HepG2 (cell line): ENCODE results near the gene MCOLN1. TPM values are rescaled to one million over a fixed set of nuclear protein-coding genes. Genes with fewer than 3 reads are reported as not detected.

Experiments used
- FUBP1 ChIP-seq: sonication (generic); formaldehyde crosslinking; IDR thresholded peaks from 2 replicates; pipeline ENCODE4 v1.5.1; 2020; ENCODE audit warnings: missing genetic modification reagents, mild to moderate bottlenecking, borderline replicate concordance
- GMEB1 ChIP-seq: sonication (generic); formaldehyde crosslinking; IDR thresholded peaks from 2 replicates; pipeline ENCODE4 v1.5.1; 2020; ENCODE audit warnings: missing genetic modification reagents, mild to moderate bottlenecking, borderline replicate concordance
- HOMEZ ChIP-seq: IDR thresholded peaks from 2 replicates; pipeline ENCODE4 v1.6.1; 2016; ENCODE audit warnings: low read depth
- KDM3A ChIP-seq: IDR thresholded peaks from 2 replicates; pipeline ENCODE4 v1.6.1; 2018; ENCODE audit warnings: low read depth, missing compliant biosample characterization
- MBD4 ChIP-seq: IDR thresholded peaks from 2 replicates; pipeline ENCODE4 v1.6.1; 2012; ENCODE audit warnings: low read length, inconsistent platforms, borderline replicate concordance
- MXD4 ChIP-seq: IDR thresholded peaks from 2 replicates; pipeline ENCODE4 v1.6.1; 2016; ENCODE audit warnings: mild to moderate bottlenecking, missing biosample characterization, missing genetic modification reagents
- MXI1 ChIP-seq: IDR thresholded peaks from 3 replicates; pipeline ENCODE4 v1.6.1; 2012; ENCODE audit warnings: low read depth, low read length, inconsistent platforms, borderline replicate concordance
- PHB2 ChIP-seq: fragments of 450-650 bp; IDR thresholded peaks from 2 replicates; pipeline ENCODE4 v1.6.1; 2018; ENCODE audit not compliant: partially characterized antibody
- PRDM10 ChIP-seq: sonication (generic); formaldehyde crosslinking; IDR thresholded peaks from 2 replicates; pipeline ENCODE4 v1.4.0; 2020; ENCODE audit warnings: low read depth, missing genetic modification reagents
- RBFOX2 ChIP-seq: fragments of 200-400 bp; formaldehyde crosslinking; IDR thresholded peaks from 2 replicates; pipeline ENCODE4 v1.6.1; 2017; ENCODE audit warnings: low read depth, mild to moderate bottlenecking, low read length
- REPIN1 ChIP-seq: sonication (generic); formaldehyde crosslinking; IDR thresholded peaks from 2 replicates; pipeline ENCODE4 v1.8.0; 2022; ENCODE audit warnings: missing genetic modification reagents, low read depth, mild to moderate bottlenecking, borderline replicate concordance
- SOX13 ChIP-seq, 3 experiments: fragments of 450-650 bp in 1 of 3; sonication (generic) in 1 of 3; formaldehyde crosslinking in 1 of 3; IDR thresholded peaks in 2 of 3; conservative IDR thresholded peaks in 1 of 3; 2 replicates each; pipeline versions ENCODE4 v1.5.0 to v1.6.1; 2016 to 2020; ENCODE audit warnings: antibody characterized with exemption in 1 of 3, mild to moderate bottlenecking in 1 of 3, missing compliant biosample characterization in 1 of 3, missing genetic modification reagents in 1 of 3, moderate library complexity in 1 of 3
- SRF ChIP-seq: IDR thresholded peaks from 2 replicates; pipeline ENCODE4 v1.6.1; 2011; ENCODE audit warnings: mild to moderate bottlenecking, low read depth, low read length, moderate library complexity
- STAG1 ChIP-seq: sonication (generic); formaldehyde crosslinking; IDR thresholded peaks from 2 replicates; pipeline ENCODE4 v1.4.0; 2020; ENCODE audit warnings: missing genetic modification reagents
- TBL1XR1 ChIP-seq: fragments of 150-350 bp; IDR thresholded peaks from 2 replicates; pipeline ENCODE4 v1.6.1; 2014; ENCODE audit warnings: borderline replicate concordance, low read length; ENCODE audit not compliant: partially characterized antibody
- ZFP82 ChIP-seq: sonication (generic); formaldehyde crosslinking; IDR thresholded peaks from 2 replicates; pipeline ENCODE4 v1.5.1; 2020; ENCODE audit warnings: mild to moderate bottlenecking, missing genetic modification reagents, borderline replicate concordance
- ZNF282 ChIP-seq: fragments of 450-650 bp; IDR thresholded peaks from 2 replicates; pipeline ENCODE4 v1.6.1; 2018; ENCODE audit not compliant: partially characterized antibody
- ZSCAN12 ChIP-seq: sonication (generic); formaldehyde crosslinking; IDR thresholded peaks from 2 replicates; pipeline ENCODE4 v1.9.0; 2021; ENCODE audit warnings: mild to moderate bottlenecking, missing genetic modification reagents
- polyA plus RNA-seq, 8 experiments: library from polyadenylated mRNA; depleted of rRNA in 3 of 8; stranded (reverse) in 7 of 8; unstranded in 1 of 8; fragments of >200 nt; fragmentation: Illumina TruSeq in 4 of 8; extraction: Trizol in 4 of 8; gene quantifications; 2 replicates each; pipeline versions ENCODE4 v1.2.1 to v1.2.3, GENCODE V29; 2011 to 2016; ENCODE audit warnings: low read depth in 4 of 8, missing spikeins in 1 of 8, mixed read lengths in 1 of 8; ENCODE audit not compliant: insufficient read depth in 1 of 8
- total RNA-seq, 5 experiments: library from RNA; depleted of rRNA; stranded (reverse); fragments of >200 nt; fragmentation: Illumina TruSeq; extraction: Trizol; gene quantifications; 2 replicates each; pipeline ENCODE4 v1.2.3, GENCODE V29; 2016; ENCODE audit warnings: low read depth in 1 of 5

The MCOLN1 gene
- total and polyA plus RNA-seq, 2 of the 13 experiments (the other 11 are each of a cell fraction or from before 2014, with no cell fraction given) = 3.4 to 15.7 TPM

GRCh38 chr19:7500811-7501450, 21.5 kb upstream of the MCOLN1 start (continued):
- TF ChIP-seq PRDM10 (CRISPR knock-in tag) (no peak), KDM3A (CRISPR knock-in tag) (peak; percentile 42; the same call in 1 of the 2 replicates), MXI1 (no peak), PHB2 (no peak), MXD4 (peak; percentile 64; the same call in 1 of the 2 replicates), ZNF282 (no peak), FUBP1 (CRISPR knock-in tag) (no peak), REPIN1 (CRISPR knock-in tag) (peak; percentile 41; the same call in 1 of the 2 replicates), TBL1XR1 (no peak), HOMEZ (CRISPR knock-in tag) (no peak), ZFP82 (CRISPR knock-in tag) (no peak; the same call in 1 of the 2 replicates), RBFOX2 (peak; percentile 60; the same call in 1 of the 2 replicates), SOX13 (IDR thresholded peaks at IDR 0.05) (no peak), SOX13 (CRISPR knock-in tag; conservative IDR thresholded peaks at IDR 0.05 in 1 of 2, IDR thresholded peaks at IDR 0.05 in 1 of 2) (no peak), SRF (no peak), MBD4 (no peak), STAG1 (CRISPR knock-in tag) (no peak), ZSCAN12 (CRISPR knock-in tag) (peak; percentile 70; the same call in 1 of the 2 replicates), GMEB1 (peak; percentile 76)
